Measurements from ENCODE around the gene VSTM1. TPM values are rescaled to one million over a fixed set of nuclear protein-coding genes. Genes with fewer than 3 reads are reported as not detected.
A peak's percentile ranks its signal among the peaks of the same experiment; 100 is the strongest.

Gene VSTM1
- total RNA-seq, 2 donors from 2014 or later: not detected

DNA sequence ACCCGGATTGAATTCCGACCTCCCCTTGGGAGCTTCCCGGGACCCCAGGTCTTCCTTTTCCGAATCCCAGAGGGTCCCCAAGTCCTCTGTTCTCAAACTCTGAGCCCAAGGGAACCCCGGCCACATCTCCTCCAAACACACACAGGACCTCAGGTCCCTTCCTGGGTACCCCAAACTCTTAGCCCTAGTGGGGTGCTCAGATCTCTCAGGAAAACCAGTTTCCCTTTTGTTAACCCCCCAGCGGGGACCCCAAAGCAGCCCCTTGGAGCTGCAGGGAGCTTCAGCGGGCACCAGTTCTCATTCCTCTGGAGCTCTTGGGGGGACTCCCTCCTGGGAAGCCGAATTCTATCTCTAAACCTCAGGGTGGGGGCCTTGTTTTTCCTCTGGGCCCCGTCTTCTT lies 71.5 kb downstream of the VSTM1 start:
- H3K27ac ChIP-seq: no peak overlapping the region
- no peak for ATAC-seq (ENCODE audit: insufficient number of reproducible peaks, low FRiP score, low read depth)
- TF ChIP-seq, protein P1, sequence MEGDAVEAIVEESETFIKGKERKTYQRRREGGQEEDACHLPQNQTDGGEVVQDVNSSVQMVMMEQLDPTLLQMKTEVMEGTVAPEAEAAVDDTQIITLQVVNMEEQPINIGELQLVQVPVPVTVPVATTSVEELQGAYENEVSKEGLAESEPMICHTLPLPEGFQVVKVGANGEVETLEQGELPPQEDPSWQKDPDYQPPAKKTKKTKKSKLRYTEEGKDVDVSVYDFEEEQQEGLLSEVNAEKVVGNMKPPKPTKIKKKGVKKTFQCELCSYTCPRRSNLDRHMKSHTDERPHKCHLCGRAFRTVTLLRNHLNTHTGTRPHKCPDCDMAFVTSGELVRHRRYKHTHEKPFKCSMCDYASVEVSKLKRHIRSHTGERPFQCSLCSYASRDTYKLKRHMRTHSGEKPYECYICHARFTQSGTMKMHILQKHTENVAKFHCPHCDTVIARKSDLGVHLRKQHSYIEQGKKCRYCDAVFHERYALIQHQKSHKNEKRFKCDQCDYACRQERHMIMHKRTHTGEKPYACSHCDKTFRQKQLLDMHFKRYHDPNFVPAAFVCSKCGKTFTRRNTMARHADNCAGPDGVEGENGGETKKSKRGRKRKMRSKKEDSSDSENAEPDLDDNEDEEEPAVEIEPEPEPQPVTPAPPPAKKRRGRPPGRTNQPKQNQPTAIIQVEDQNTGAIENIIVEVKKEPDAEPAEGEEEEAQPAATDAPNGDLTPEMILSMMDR (IDR thresholded peaks at IDR 0.05): no peak
- H3K4me3 ChIP-seq: no peak overlapping the region
- H3K4me1 ChIP-seq (ENCODE audit: control insufficient read depth in 1 of 2, low read depth in 2 of 2): peaks cover 0 to 3% of the 10 kb centered on the region in 2 donors
- H3K36me3 ChIP-seq: no peaks in the 10 kb centered on the region
- no peaks in the 10 kb centered on the region for H3K27me3 ChIP-seq (replicated peaks; ENCODE audit: insufficient read depth)
- H3K9me3 ChIP-seq: no peaks in the 10 kb centered on the region
- DNase-seq (ENCODE audit: low spot score): no peak

DNA sequence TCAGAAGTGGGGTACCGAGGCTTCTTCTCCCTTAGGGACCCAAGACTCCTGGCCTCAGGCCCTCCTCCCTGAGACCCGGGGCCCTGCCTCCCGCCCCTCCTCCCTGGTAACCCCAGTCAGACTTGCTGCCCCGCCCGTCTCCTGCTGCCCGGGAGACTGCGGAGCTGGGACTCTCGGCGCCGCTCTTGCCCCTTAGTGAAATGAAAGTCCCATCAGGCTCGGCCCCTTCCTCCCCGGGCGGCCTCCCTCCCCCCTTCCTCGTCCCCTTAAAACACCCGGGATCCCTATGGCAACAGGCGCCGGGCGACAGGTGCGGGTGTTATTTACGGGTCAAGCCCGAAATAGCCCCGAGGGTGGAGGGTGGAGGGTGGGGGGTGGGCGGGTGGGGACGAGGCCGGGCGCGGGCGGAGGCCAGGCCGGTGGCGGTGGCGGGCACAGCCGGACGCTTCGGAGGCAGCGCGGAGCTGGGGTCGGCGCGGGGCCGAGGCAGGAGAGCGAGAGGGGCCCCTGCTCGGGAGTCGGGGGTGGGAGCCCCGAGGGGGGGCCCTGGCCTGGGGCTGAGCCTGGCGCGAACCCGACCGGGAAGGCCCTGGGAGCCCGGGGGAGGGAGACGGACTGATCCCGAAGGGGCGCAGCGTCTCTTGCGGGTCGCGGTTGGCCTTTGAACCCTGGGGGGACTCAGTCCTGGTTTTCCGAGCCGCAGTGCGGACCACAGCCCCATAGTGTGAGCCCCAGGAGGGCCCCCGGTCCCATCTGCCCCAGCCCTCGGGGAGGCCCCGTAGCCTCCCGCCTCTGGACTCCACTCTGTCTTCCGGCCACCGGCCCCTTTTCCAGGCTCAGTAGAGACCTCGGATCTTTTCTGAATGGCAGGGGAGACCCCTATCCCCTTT lies 72.2 kb downstream of the VSTM1 start, which contains the start of gene CACNG6:
CACNG6 (plus strand) TSS at position 414 of the 890 bp plus-strand sequence. CDS start 1,241 bp downstream, outside the sequence.
- H3K36me3 ChIP-seq: no peaks in the 10 kb centered on the region
- ATAC-seq (ENCODE audit: insufficient number of reproducible peaks, low FRiP score, low read depth) (no peak), DNase-seq (ENCODE audit: low spot score) (no peak)
- TF ChIP-seq, protein P1 (IDR thresholded peaks at IDR 0.05): no peak
- H3K9me3 ChIP-seq: no peaks in the 10 kb centered on the region
- peaks cover 0 to 3% of the 10 kb centered on the region in 2 donors for H3K4me1 ChIP-seq (ENCODE audit: control insufficient read depth in 1 of 2, low read depth in 2 of 2)
- H3K27me3 ChIP-seq (replicated peaks; ENCODE audit: insufficient read depth): no peaks in the 10 kb centered on the region
- peak within 1 kb of the TSS; percentile 60 for H3K4me3 ChIP-seq
- H3K27ac ChIP-seq: no peak within 1 kb of the TSS

Other genes with a start within 250 kb of the VSTM1 start
- 1 to 10 TPM; 1.4 to 3.1 TPM for gene NLRP12, start 239.6 kb downstream of the VSTM1 start, total RNA-seq
- 100 to 1,000 TPM; 151 to 300 TPM for gene MYADM, start 196.0 kb downstream of the VSTM1 start, total RNA-seq
- gene PRKCG, start 181.7 kb downstream of the VSTM1 start, total RNA-seq: not detected
- not detected for gene CACNG7, start 154.6 kb downstream of the VSTM1 start, total RNA-seq
- gene CACNG8, start 101.0 kb downstream of the VSTM1 start, total RNA-seq: not detected
- gene CACNG6, start 72.3 kb downstream of the VSTM1 start, total RNA-seq: not detected
- not detected for gene TARM1, start 17.5 kb upstream of the VSTM1 start, total RNA-seq
- 1 to 10 TPM; 4.6 to 8.0 TPM for gene OSCAR, start 36.9 kb upstream of the VSTM1 start, total RNA-seq
- 10 to 100 TPM; 13.0 to 16.6 TPM for gene NDUFA3, start 39.0 kb upstream of the VSTM1 start, total RNA-seq
- 1 to 10 TPM; 8.7 to 8.8 TPM for gene TFPT, start 51.8 kb upstream of the VSTM1 start, total RNA-seq
- gene PRPF31, start 51.9 kb upstream of the VSTM1 start, total RNA-seq: 10 to 100 TPM; 48.2 to 54.3 TPM
- gene CNOT3, start 73.9 kb upstream of the VSTM1 start, total RNA-seq: 10 to 100 TPM; 20.8 to 28.1 TPM
- gene LENG1, start 95.8 kb upstream of the VSTM1 start, total RNA-seq: 1 to 10 TPM; 7.6 to 8.0 TPM
- gene TMC4, start 109.3 kb upstream of the VSTM1 start, total RNA-seq: 1 to 10 TPM in 1 of 2 donors, under 1 TPM in 1; 0.41 to 7.8 TPM
- 10 to 100 TPM; 46.0 to 61.1 TPM for gene MBOAT7, start 125.7 kb upstream of the VSTM1 start, total RNA-seq
- 10 to 100 TPM; 38.5 to 60.7 TPM for gene TSEN34, start 127.4 kb upstream of the VSTM1 start, total RNA-seq
- 1,000 to 10,000 TPM; 1,017 to 1,395 TPM for gene RPS9, start 137.0 kb upstream of the VSTM1 start, total RNA-seq
- 10 to 100 TPM; 21.9 to 71.5 TPM for gene LILRB3, start 159.1 kb upstream of the VSTM1 start, total RNA-seq
- gene LILRA6, start 178.9 kb upstream of the VSTM1 start, total RNA-seq: 1 to 10 TPM; 4.6 to 5.2 TPM
- 10 to 100 TPM; 17.6 to 60.4 TPM for gene LILRB5, start 193.4 kb upstream of the VSTM1 start, total RNA-seq
- 10 to 100 TPM; 11.1 to 13.7 TPM for gene LILRB2, start 217.2 kb upstream of the VSTM1 start, total RNA-seq
- 10 to 100 TPM in 1 of 2 donors, 1 to 10 TPM in 1; 9.6 to 12.2 TPM for gene LILRA5, start 249.3 kb upstream of the VSTM1 start, total RNA-seq

Data from thoracic aorta (tissue), 2 donors.